ENCODE data around the gene GAL3ST3. TPM values are rescaled to one million over a fixed set of nuclear protein-coding genes. Genes with fewer than 3 reads are reported as not detected.
A peak's percentile ranks its signal among the peaks of the same experiment; 100 is the strongest.
"Not testable (repeated sequence)": the region's sequence is repeated elsewhere in the genome, so short reads cannot be mapped to it uniquely, and the experiment has no call there.

Gene GAL3ST3
- total RNA-seq, 1 donor from 2014 or later: 3.7 TPM

DNA sequence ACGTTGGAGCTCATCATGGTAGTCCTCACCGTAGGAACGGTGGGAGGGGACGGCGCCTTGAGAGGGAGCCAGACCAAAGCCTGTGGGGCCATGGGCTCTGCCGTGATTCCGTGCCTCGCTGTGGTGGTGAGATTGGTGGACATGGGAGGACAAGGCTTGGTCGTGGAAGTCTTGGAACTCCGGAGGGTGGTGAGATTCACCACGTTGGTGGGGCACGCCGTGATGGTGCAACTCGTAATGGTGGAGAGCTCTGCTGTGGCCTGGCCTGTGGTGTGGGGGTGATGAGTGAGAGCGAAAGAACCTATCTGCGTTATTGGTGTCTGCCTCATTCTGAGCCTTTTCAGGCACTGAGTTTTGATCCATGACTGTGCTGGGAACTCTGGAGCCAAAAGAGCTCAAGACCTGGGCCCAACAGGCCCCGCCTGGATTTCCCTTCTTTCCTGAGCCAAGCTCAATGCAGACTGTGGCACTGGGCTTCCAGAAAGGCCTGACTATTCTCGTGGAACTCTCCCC, 22.9 kb downstream of the GAL3ST3 start, which contains the start of gene CATSPER1:
Gene CATSPER1, minus strand, starts transcription at position 463 of the 513 bp plus-strand sequence. Its CDS starts 100 bp downstream, at position 363.
- Mint-ChIP-seq H3K27me3 (peaks cover 25% of the 10 kb centered on the region), H3K36me3 (no peaks in the 10 kb centered on the region), H3K9me3 (no peaks in the 10 kb centered on the region), H3K27ac (no peak within 1 kb of the TSS), H3K4me3 (no peak within 1 kb of the TSS), H3K4me1 (ENCODE audit: unreplicated experiment) (no peaks in the 10 kb centered on the region)
- DNase-seq (ENCODE audit: extremely low spot score, unreplicated experiment): no peak
- TF ChIP-seq, protein P1, sequence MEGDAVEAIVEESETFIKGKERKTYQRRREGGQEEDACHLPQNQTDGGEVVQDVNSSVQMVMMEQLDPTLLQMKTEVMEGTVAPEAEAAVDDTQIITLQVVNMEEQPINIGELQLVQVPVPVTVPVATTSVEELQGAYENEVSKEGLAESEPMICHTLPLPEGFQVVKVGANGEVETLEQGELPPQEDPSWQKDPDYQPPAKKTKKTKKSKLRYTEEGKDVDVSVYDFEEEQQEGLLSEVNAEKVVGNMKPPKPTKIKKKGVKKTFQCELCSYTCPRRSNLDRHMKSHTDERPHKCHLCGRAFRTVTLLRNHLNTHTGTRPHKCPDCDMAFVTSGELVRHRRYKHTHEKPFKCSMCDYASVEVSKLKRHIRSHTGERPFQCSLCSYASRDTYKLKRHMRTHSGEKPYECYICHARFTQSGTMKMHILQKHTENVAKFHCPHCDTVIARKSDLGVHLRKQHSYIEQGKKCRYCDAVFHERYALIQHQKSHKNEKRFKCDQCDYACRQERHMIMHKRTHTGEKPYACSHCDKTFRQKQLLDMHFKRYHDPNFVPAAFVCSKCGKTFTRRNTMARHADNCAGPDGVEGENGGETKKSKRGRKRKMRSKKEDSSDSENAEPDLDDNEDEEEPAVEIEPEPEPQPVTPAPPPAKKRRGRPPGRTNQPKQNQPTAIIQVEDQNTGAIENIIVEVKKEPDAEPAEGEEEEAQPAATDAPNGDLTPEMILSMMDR (conservative IDR thresholded peaks at IDR 0.05): no peak

DNA sequence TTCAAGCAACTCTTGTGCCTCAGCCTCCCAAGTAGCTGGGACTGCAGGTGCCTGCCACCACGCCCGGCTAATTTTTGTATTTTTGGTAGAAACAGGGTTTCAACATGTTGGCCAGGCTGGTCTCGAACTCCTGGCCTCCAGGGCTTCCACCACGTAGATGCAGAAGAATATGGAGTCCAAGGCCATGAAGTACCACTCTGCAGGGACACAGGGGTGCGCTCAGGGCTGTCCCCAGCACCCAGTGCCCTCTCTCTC, 25.8 kb downstream of the GAL3ST3 start:
- not testable (repeated sequence) for H3K4me3 Mint-ChIP-seq; H3K4me1 Mint-ChIP-seq (ENCODE audit: unreplicated experiment); H3K27ac Mint-ChIP-seq; DNase-seq (ENCODE audit: extremely low spot score, unreplicated experiment); H3K36me3 Mint-ChIP-seq; H3K9me3 Mint-ChIP-seq
- peaks cover 22% of the 10 kb centered on the region for H3K27me3 Mint-ChIP-seq

DNA sequence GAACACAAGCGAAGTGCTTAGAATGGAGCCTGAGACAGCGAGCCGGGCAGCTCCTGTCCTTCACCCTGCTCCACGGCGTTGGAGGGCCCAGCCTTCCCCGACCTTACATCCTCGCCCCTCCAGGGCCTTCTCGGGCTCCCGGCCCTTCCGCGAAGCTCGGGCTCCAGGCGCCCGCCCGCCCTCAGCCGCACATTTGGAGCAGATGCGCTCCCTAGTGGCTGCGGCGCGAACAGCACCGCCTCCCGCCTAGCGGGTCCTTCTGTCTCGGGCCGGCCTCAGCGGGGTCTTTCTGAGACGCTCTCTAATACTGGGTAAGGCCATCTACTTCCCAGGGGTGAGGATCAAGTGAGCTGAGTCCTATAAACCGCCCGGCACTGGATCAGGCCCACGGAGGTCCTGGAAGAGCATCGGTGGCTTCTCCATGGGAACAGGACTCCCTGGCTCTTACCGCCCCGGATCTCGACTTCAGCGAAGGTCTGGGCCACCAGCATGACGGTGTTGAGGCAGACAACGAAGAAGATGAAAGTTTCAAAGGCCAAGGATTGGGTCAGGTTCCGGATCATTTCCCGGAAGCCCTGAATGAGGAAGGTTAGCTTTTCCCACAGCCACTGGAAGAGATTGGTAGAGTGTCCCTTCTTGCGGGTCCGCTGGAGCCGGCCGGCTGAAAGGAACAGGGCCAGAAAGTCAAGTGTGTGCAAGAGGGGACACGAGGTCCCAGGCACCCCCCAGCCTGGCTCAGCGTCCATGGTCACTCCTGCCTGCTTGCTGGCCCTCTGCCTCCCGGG, 26.4 kb downstream of the GAL3ST3 start:
- DNase-seq (ENCODE audit: extremely low spot score, unreplicated experiment): peak; percentile 86
- H3K27me3 Mint-ChIP-seq: peaks cover 18% of the 10 kb centered on the region
- no peaks in the 10 kb centered on the region for H3K36me3 Mint-ChIP-seq
- no peak overlapping the region for H3K4me3 Mint-ChIP-seq
- no peaks in the 10 kb centered on the region for H3K9me3 Mint-ChIP-seq
- no peak overlapping the region for H3K27ac Mint-ChIP-seq
- H3K4me1 Mint-ChIP-seq (ENCODE audit: unreplicated experiment): no peaks in the 10 kb centered on the region
- TF ChIP-seq, protein P1 (conservative IDR thresholded peaks at IDR 0.05): peak; percentile 93

DNA sequence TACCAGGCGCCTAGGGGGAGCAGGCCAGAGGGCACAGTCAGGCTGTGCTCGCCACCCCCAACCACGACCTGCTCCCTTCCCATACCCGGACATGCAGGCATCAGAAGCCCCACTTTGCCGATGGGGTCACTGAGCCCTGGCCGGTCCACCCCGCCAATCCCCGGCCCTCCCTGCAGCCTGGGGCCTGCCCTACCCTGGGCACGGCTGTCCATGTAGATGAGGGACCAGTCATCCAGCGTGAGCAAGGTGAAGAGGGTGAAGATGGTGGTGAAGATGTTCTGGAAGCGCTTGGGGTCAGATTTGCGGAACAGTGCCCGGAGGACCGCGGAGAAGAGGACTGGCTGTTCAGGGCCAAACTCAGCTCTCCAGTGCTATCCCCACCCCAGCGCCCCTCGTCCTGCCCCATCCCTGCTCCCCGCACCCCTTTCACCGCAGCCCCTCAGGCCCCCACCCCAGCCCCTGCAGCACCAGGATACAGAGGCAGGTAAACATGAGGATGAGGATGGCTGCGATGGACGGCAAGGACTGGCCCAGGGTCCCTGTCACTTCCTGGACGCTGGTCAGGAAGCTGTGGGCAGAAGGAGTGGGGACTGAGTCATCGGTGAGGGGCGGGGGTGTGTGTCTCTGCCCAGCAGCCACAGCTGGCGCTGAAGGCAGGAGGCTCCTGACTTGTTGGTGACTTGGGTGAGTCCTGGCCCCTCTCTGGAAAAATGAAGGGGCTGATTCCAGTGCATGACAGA, 28.2 kb downstream of the GAL3ST3 start:
- no peaks in the 10 kb centered on the region for H3K36me3 Mint-ChIP-seq
- no peak overlapping the region for H3K27ac Mint-ChIP-seq
- H3K27me3 Mint-ChIP-seq: peaks cover 18% of the 10 kb centered on the region
- TF ChIP-seq, protein P1 (conservative IDR thresholded peaks at IDR 0.05): no peak
- no peaks in the 10 kb centered on the region for H3K4me1 Mint-ChIP-seq (ENCODE audit: unreplicated experiment)
- no peak overlapping the region for H3K4me3 Mint-ChIP-seq
- H3K9me3 Mint-ChIP-seq: no peaks in the 10 kb centered on the region
- DNase-seq (ENCODE audit: extremely low spot score, unreplicated experiment): no peak

DNA sequence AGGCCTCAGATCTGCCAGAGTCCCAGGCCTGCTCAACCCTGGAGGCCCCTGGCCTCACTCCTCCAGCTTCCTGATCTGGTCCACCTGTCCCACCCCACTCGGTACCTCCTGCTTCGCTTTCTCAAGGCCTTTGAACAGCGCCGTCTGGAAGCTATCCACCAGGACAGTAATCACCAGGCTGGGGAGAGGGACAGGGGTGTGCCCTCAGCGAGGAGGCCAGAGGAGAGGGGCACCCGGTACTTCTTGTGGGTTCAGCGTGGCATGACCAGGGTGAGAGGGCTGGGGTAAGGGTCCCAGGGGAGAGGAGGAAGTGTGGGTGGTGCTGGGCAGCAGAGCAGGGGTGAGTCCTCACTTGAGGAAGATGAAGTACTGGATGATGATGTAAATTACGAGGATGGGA, 28.7 kb downstream of the GAL3ST3 start:
- Mint-ChIP-seq H3K27me3 (peaks cover 15% of the 10 kb centered on the region), H3K36me3 (no peaks in the 10 kb centered on the region), H3K27ac (no peak overlapping the region), H3K9me3 (no peaks in the 10 kb centered on the region), H3K4me1 (ENCODE audit: unreplicated experiment) (no peaks in the 10 kb centered on the region), H3K4me3 (no peak overlapping the region)
- TF ChIP-seq, protein P1 (conservative IDR thresholded peaks at IDR 0.05): no peak
- DNase-seq (ENCODE audit: extremely low spot score, unreplicated experiment): no peak

DNA sequence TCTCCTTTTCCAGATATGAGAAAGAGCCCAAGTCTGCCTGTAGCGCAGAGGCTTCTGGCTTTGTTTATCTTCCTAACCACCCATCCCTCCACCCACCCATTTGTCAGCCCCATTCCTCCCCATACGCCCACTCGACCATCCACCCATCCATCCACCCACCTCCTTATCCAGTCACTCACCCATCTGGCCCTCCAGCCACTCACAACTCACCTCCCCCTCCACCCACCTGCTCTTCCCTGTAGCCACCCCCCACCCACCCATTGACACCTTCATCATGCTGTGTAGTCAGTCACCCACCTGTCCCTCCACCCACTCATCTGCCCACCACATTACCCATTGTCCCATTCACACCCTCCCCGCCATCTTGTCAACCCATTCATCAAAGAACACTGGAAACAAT, 31.6 kb downstream of the GAL3ST3 start:
- DNase-seq (ENCODE audit: extremely low spot score, unreplicated experiment): no peak
- H3K36me3 Mint-ChIP-seq: no peaks in the 10 kb centered on the region
- H3K4me1 Mint-ChIP-seq (ENCODE audit: unreplicated experiment): no peaks in the 10 kb centered on the region
- no peaks in the 10 kb centered on the region for H3K27me3 Mint-ChIP-seq
- TF ChIP-seq, protein P1 (conservative IDR thresholded peaks at IDR 0.05): no peak
- H3K4me3 Mint-ChIP-seq: no peak overlapping the region
- H3K9me3 Mint-ChIP-seq: no peaks in the 10 kb centered on the region
- H3K27ac Mint-ChIP-seq: no peak overlapping the region

Data from type B pancreatic cell (in vitro differentiated cells).